OCI-LY7 (cell line): ENCODE measurements around the gene TBC1D21.
A peak's percentile ranks its signal among the peaks of the same experiment; 100 is the strongest.

ENCODE experiments used
- EZH2phosphoT487 ChIP-seq: fragments of 200-600 bp; sonication (generic); IDR thresholded peaks from 2 replicates; pipeline ENCODE4 v1.6.1; 2018; ENCODE audit warnings: low read depth, borderline replicate concordance, mild to moderate bottlenecking, mixed run types, antibody characterized with exemption, low read length, moderate library complexity, mixed read lengths
- TF ChIP-seq, protein P1 (sequence below): fragments of 200-600 bp; sonication (generic); conservative IDR thresholded peaks from 2 replicates; pipeline ENCODE4 v1.5.1; 2014; ENCODE audit warnings: mild to moderate bottlenecking, antibody characterized with exemption, low read length, moderate library complexity, mixed read lengths

DNA sequence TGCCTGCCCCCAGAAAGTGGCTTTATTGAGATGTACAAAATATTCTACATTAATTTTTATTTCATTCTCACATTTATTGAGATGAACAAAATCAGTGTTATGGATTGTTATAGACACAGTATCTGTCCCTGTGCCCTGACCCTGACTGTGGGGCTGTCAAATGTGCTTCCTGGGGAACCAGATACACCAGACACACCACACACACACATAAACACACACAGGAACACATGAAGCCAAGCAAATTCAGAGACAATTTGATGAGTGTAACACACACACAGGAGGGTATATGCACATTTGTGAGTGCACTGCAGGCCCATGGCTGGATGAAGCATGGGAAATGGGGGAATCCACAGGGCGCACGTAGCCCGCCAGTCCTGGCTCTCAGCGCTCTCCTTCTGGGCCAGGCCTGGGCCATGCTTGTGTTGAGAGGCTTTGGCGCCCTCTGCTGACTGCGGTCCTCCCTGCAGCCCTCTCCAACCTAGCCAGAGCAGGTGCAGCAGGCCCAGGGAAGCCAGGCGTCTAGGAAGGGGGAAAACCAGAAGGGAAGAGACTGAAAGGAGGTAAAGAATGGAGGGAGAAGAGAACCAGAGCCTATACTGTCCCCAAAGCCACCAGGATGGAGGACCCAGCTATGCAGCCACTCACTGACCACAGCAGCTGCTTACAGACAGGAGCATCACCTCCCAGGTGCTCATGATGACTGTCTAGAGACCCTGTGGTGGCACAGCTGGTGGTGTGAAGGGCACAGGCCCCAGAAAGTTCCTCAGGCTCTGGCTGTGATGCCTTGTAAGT, 34.9 kb downstream of the TBC1D21 start:
- TF ChIP-seq, protein P1, sequence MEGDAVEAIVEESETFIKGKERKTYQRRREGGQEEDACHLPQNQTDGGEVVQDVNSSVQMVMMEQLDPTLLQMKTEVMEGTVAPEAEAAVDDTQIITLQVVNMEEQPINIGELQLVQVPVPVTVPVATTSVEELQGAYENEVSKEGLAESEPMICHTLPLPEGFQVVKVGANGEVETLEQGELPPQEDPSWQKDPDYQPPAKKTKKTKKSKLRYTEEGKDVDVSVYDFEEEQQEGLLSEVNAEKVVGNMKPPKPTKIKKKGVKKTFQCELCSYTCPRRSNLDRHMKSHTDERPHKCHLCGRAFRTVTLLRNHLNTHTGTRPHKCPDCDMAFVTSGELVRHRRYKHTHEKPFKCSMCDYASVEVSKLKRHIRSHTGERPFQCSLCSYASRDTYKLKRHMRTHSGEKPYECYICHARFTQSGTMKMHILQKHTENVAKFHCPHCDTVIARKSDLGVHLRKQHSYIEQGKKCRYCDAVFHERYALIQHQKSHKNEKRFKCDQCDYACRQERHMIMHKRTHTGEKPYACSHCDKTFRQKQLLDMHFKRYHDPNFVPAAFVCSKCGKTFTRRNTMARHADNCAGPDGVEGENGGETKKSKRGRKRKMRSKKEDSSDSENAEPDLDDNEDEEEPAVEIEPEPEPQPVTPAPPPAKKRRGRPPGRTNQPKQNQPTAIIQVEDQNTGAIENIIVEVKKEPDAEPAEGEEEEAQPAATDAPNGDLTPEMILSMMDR: peak; percentile 85
- TF ChIP-seq EZH2phosphoT487: no peak
